Osteocyte (in vitro differentiated cells): ENCODE data around the gene ZNF761. TPM values are rescaled to one million over a fixed set of nuclear protein-coding genes. Genes with fewer than 3 reads are reported as not detected.
A peak's percentile ranks its signal among the peaks of the same experiment; 100 is the strongest.
"Not testable (repeated sequence)": the region's sequence is repeated elsewhere in the genome, so short reads cannot be mapped to it uniquely, and the experiment has no call there.

Source experiments
- DNase-seq: peaks from one replicate; pipeline ENCODE4 v3.0.0; 2021; ENCODE audit warnings: mixed read lengths; ENCODE audit not compliant: unreplicated experiment; ENCODE audit errors: extremely low spot score
- H3K27ac Mint-ChIP-seq: one replicate; pipeline ENCODE4 v1.8.0; 2021; ENCODE audit warnings: mild to moderate bottlenecking, mixed read lengths; ENCODE audit not compliant: unreplicated experiment
- H3K27me3 Mint-ChIP-seq: one replicate; pipeline ENCODE4 v1.8.0; 2021; ENCODE audit warnings: mixed read lengths; ENCODE audit not compliant: unreplicated experiment
- H3K36me3 Mint-ChIP-seq: one replicate; pipeline ENCODE4 v1.8.0; 2021; ENCODE audit warnings: mixed read lengths; ENCODE audit not compliant: unreplicated experiment
- H3K4me1 Mint-ChIP-seq: one replicate; pipeline ENCODE4 v1.8.0; 2021; ENCODE audit warnings: mixed read lengths; ENCODE audit not compliant: unreplicated experiment
- H3K4me3 Mint-ChIP-seq: one replicate; pipeline ENCODE4 v1.8.0; 2021; ENCODE audit warnings: mild to moderate bottlenecking, moderate library complexity, mixed read lengths; ENCODE audit not compliant: unreplicated experiment
- H3K9me3 Mint-ChIP-seq: one replicate; pipeline ENCODE4 v1.8.0; 2021; ENCODE audit warnings: mixed read lengths; ENCODE audit not compliant: unreplicated experiment
- CTCF ChIP-seq: fragments of 200-600 bp; sonication (generic); IDR thresholded peaks from 2 replicates; pipeline ENCODE4 v1.5.0; 2021; ENCODE audit warnings: antibody characterized with exemption, mild to moderate bottlenecking, moderate library complexity
- total RNA-seq: library from RNA; stranded (reverse); gene quantifications from 2 replicates; pipeline ENCODE4 v1.2.1, GENCODE V29; 2021

ZNF761 gene
- total RNA-seq, 1 donor from 2014 or later, result 9.2 TPM

GRCh38 chr19:53394522-53394973, 37.2 kb upstream of the ZNF761 start:
- Mint-ChIP-seq H3K4me3 (peak overlapping the region; percentile 95), H3K27me3 (no peaks in the 10 kb centered on the region), H3K4me1 (peaks cover 25% of the 10 kb centered on the region), H3K27ac (peak overlapping the region; percentile 92), H3K9me3 (peaks cover 13% of the 10 kb centered on the region), H3K36me3 (peaks cover 9% of the 10 kb centered on the region)
- no peak for DNase-seq
- TF ChIP-seq CTCF, result no peak

GRCh38 chr19:53394974-53395839, 36.6 kb upstream of the ZNF761 start, which contains the start of gene ZNF765:
ZNF765 (plus strand) TSS chr19:53395149; CDS start chr19:53398016, 2,867 bp downstream.
- H3K27me3 Mint-ChIP-seq, result no peaks in the 10 kb centered on the region
- H3K9me3 Mint-ChIP-seq, result peaks cover 9% of the 10 kb centered on the region
- peak within 1 kb of the TSS; percentile 95 for H3K4me3 Mint-ChIP-seq
- peak within 1 kb of the TSS; percentile 92 for H3K27ac Mint-ChIP-seq
- peaks cover 13% of the 10 kb centered on the region for H3K36me3 Mint-ChIP-seq
- peak; percentile 98 for DNase-seq
- H3K4me1 Mint-ChIP-seq, result peaks cover 25% of the 10 kb centered on the region
- TF ChIP-seq CTCF, result peak; percentile 67

- Mint-ChIP-seq H3K4me1 (peaks cover 25% of the 10 kb centered on the region), H3K36me3 (peaks cover 19% of the 10 kb centered on the region), H3K4me3 (peak overlapping the region; percentile 95), H3K27ac (peak overlapping the region; percentile 92)
- not testable (repeated sequence) for H3K9me3 Mint-ChIP-seq, DNase-seq, H3K27me3 Mint-ChIP-seq
Observed at GRCh38 chr19:53395840-53396524, 35.8 kb upstream of the ZNF761 start.

- peaks cover 25% of the 10 kb centered on the region for H3K4me1 Mint-ChIP-seq
- no peak for TF ChIP-seq CTCF
- no peak overlapping the region for H3K27ac Mint-ChIP-seq
- peak overlapping the region; percentile 95 for H3K4me3 Mint-ChIP-seq
- no peak for DNase-seq
- no peaks in the 10 kb centered on the region for H3K27me3 Mint-ChIP-seq
- peaks cover 4% of the 10 kb centered on the region for H3K9me3 Mint-ChIP-seq
- H3K36me3 Mint-ChIP-seq, result peaks cover 22% of the 10 kb centered on the region
Observed at GRCh38 chr19:53396525-53396868, 35.3 kb upstream of the ZNF761 start.

- H3K9me3 Mint-ChIP-seq, H3K4me3 Mint-ChIP-seq, H3K27me3 Mint-ChIP-seq, H3K27ac Mint-ChIP-seq, DNase-seq: not testable (repeated sequence)
- peaks cover 36% of the 10 kb centered on the region for H3K36me3 Mint-ChIP-seq
- peaks cover 25% of the 10 kb centered on the region for H3K4me1 Mint-ChIP-seq
Observed at GRCh38 chr19:53397918-53398317, 33.9 kb upstream of the ZNF761 start.
